K562 (cell line): ENCODE measurements around the gene DSCAM. TPM values are rescaled to one million over a fixed set of nuclear protein-coding genes. Genes with fewer than 3 reads are reported as not detected.

ENCODE experiments used
- ATAC-seq: fragments of 200-7000 bp; cut with Tn5 transposase; 3 replicates; pipeline ENCODE4 v1.9.1; 2020; ENCODE audit warnings: moderate library complexity
- BruUV-seq: library from RNA; stranded (reverse); fragments of 400-500 nt; replicated peaks from 2 replicates; lab custom pipeline; 2021; lab: Mats Ljungman, UMichigan
- CTCF ChIA-PET: fragments of 300-600 bp; formaldehyde crosslinking; extraction: SDS; loops from one replicate; lab custom pipeline; 2021; ENCODE audit warnings: low intra/inter-chr PET ratio; lab: Yijun Ruan, JAX
- POLR2A ChIA-PET: fragments of 300-600, 350-650 bp; sonication (Branson Sonifier 250); formaldehyde crosslinking; extraction: SDS; loops from one replicate; lab custom pipeline; 2021; ENCODE audit warnings: antibody characterized with exemption, inconsistent platforms; lab: Yijun Ruan, JAX
- DNase-seq, 4 experiments: peaks; one replicate each; pipeline versions ENCODE4 v3.0.0 to v3.0.0-alpha.2; 2011 to 2018; ENCODE audit warnings: low spot score in 3 of 4, mixed read lengths in 3 of 4; ENCODE audit errors: extremely low read depth in 1 of 4
- FAIRE-seq: peaks from 2 replicates; lab custom pipeline; 2011; peaks lifted over from hg19 to GRCh38; lab: Jason Lieb, UNC
- H2AFZ ChIP-seq: 2 replicates; pipeline ENCODE4 v1.6.0; 2011; ENCODE audit warnings: low read depth, low read length, control low read depth, inconsistent platforms
- H3K27ac ChIP-seq: fragments of 200-600 bp; 3 replicates; pipeline ENCODE4 v1.8.0; 2011; ENCODE audit warnings: low read depth, mild to moderate bottlenecking, control low read depth, inconsistent platforms, low read length, moderate library complexity, mixed read lengths; ENCODE audit errors: extremely low read depth
- H3K27me3 ChIP-seq, 2 experiments: fragments of 300-600 bp in 1 of 2; 2 replicates in 1 of 2; 3 replicates in 1 of 2; pipeline versions ENCODE4 v1.6.0 to v1.8.0; 2011; ENCODE audit warnings: inconsistent platforms in 2 of 2, low read length in 2 of 2, mild to moderate bottlenecking in 1 of 2, mixed read lengths in 1 of 2, moderate library complexity in 1 of 2; ENCODE audit not compliant: control insufficient read depth in 2 of 2, insufficient read depth in 2 of 2
- H3K36me3 ChIP-seq: fragments of 300-600 bp; 3 replicates; pipeline ENCODE4 v1.8.0; 2011; ENCODE audit warnings: mild to moderate bottlenecking, low read length, inconsistent platforms; ENCODE audit not compliant: control insufficient read depth, insufficient read depth
- H3K4me1 ChIP-seq, 2 experiments: fragments of 200-600 bp in 1 of 2; replicated peaks in 1 of 2; 2 replicates in 1 of 2; 3 replicates in 1 of 2; pipeline versions ENCODE4 v1.5.1 to v1.8.0; 2011; ENCODE audit warnings: inconsistent platforms in 2 of 2, low read length in 2 of 2, mild to moderate bottlenecking in 1 of 2, mixed read lengths in 1 of 2, moderate library complexity in 1 of 2; ENCODE audit not compliant: control insufficient read depth in 2 of 2, insufficient read depth in 2 of 2
- H3K4me2 ChIP-seq: 2 replicates; pipeline ENCODE4 v1.6.1; 2011; ENCODE audit warnings: low read length, control low read depth, inconsistent platforms, mixed read lengths; ENCODE audit not compliant: insufficient read depth
- H3K4me3 ChIP-seq: fragments of 200-600 bp; sonication (generic), shearing (Covaris generic); 2 replicates; pipeline ENCODE4 v1.5.1; 2016; ENCODE audit warnings: control low read depth, inconsistent platforms
- H3K79me2 ChIP-seq: fragments of 200-600 bp; 3 replicates; pipeline ENCODE4 v1.8.0; 2011; ENCODE audit warnings: low read length, inconsistent platforms; ENCODE audit not compliant: control insufficient read depth, insufficient read depth
- H3K9ac ChIP-seq, 2 experiments: 2 replicates each; pipeline versions ENCODE4 v1.6.0 to v1.6.1; 2011; ENCODE audit warnings: low read depth in 2 of 2, low read length in 2 of 2, control low read depth in 1 of 2, inconsistent platforms in 1 of 2, mild to moderate bottlenecking in 1 of 2, mixed read lengths in 1 of 2; ENCODE audit not compliant: insufficient read depth in 1 of 2
- H3K9me1 ChIP-seq: one replicate; pipeline ENCODE4 v1.6.0; 2011; ENCODE audit warnings: inconsistent platforms, mild to moderate bottlenecking, low read length, moderate library complexity; ENCODE audit not compliant: control insufficient read depth, insufficient read depth
- H3K9me3 ChIP-seq: replicated peaks from 2 replicates; pipeline ENCODE4 v1.5.1; 2011; ENCODE audit warnings: low read depth, low read length, inconsistent platforms; ENCODE audit not compliant: control insufficient read depth, insufficient read depth
- H4K20me1 ChIP-seq: replicated peaks from 2 replicates; pipeline ENCODE4 v1.6.1; 2011; ENCODE audit warnings: low read length, inconsistent platforms, mixed read lengths; ENCODE audit not compliant: control insufficient read depth, insufficient read depth
- ARID2 ChIP-seq: fragments of 450-650 bp; IDR thresholded peaks from 2 replicates; pipeline ENCODE4 v1.6.1; 2017; ENCODE audit warnings: antibody characterized with exemption, mild to moderate bottlenecking
- BACH1 ChIP-seq: fragments of 200-800 bp; sonication (Bioruptor generic); IDR thresholded peaks from 2 replicates; pipeline ENCODE4 v1.6.1; 2016; ENCODE audit warnings: missing genetic modification characterization, missing compliant biosample characterization
- BMI1 ChIP-seq: fragments of 150-350 bp; IDR thresholded peaks from 2 replicates; pipeline ENCODE4 v1.6.1; 2014; ENCODE audit warnings: low read length
- CBX1 ChIP-seq: sonication (generic); IDR thresholded peaks from 2 replicates; pipeline ENCODE4 v1.6.1; 2016; ENCODE audit warnings: antibody characterized with exemption, low read depth, mild to moderate bottlenecking
- CBX2 ChIP-seq: fragments of 200-600 bp; sonication (generic); IDR thresholded peaks from one replicate; pipeline ENCODE4 v1.6.1; 2012; ENCODE audit warnings: mild to moderate bottlenecking, low read length, inconsistent platforms; ENCODE audit not compliant: insufficient read depth, poor library complexity, severe bottlenecking
- CHD1 ChIP-seq: fragments of 200-600 bp; sonication (generic); IDR thresholded peaks from one replicate; pipeline ENCODE4 v1.6.1; 2012; ENCODE audit warnings: mild to moderate bottlenecking, moderate library complexity, low read length, inconsistent platforms
- CREB1 ChIP-seq, 2 experiments: sonication (generic) in 1 of 2; formaldehyde crosslinking in 1 of 2; IDR thresholded peaks; 2 replicates each; pipeline versions ENCODE4 v1.6.1 to v1.8.0; 2012 to 2022; ENCODE audit warnings: inconsistent platforms in 1 of 2, mild to moderate bottlenecking in 1 of 2, missing genetic modification reagents in 1 of 2, moderate library complexity in 1 of 2
- FOXK2 ChIP-seq, 2 experiments: fragments of 450-650 bp; IDR thresholded peaks in 1 of 2; conservative IDR thresholded peaks in 1 of 2; 2 replicates each; pipeline ENCODE4 v1.6.1; 2016; ENCODE audit warnings: low read depth in 2 of 2, mild to moderate bottlenecking in 1 of 2
- HNRNPUL1 ChIP-seq: fragments of 200-400 bp; formaldehyde crosslinking; IDR thresholded peaks from 2 replicates; pipeline ENCODE4 v1.6.1; 2017; ENCODE audit warnings: low read length
- JUNB ChIP-seq: fragments of 450-650 bp; formaldehyde crosslinking; conservative IDR thresholded peaks from 2 replicates; pipeline ENCODE4 v1.4.0; 2020; ENCODE audit warnings: mild to moderate bottlenecking
- NR1H2 ChIP-seq: sonication (generic); formaldehyde crosslinking; IDR thresholded peaks from 2 replicates; pipeline ENCODE4 v1.4.0; 2020; ENCODE audit warnings: mild to moderate bottlenecking, missing genetic modification reagents
- POLR2G ChIP-seq: fragments of 200-400 bp; formaldehyde crosslinking; IDR thresholded peaks from 2 replicates; pipeline ENCODE4 v1.6.1; 2017; ENCODE audit warnings: low read depth, mild to moderate bottlenecking, antibody characterized with exemption, low read length, moderate library complexity
- TEAD1 ChIP-seq, 2 experiments: fragments of 450-650 bp in 1 of 2; sonication (generic) in 1 of 2; formaldehyde crosslinking; IDR thresholded peaks; 2 replicates each; pipeline versions ENCODE4 v1.4.0 to v1.8.0; 2020 to 2022; ENCODE audit warnings: mild to moderate bottlenecking in 2 of 2, missing genetic modification reagents in 1 of 2
- TRIM28 ChIP-seq: fragments of 450-650 bp; IDR thresholded peaks from 2 replicates; pipeline ENCODE4 v1.6.1; 2017
- XRCC4 ChIP-seq: IDR thresholded peaks from one replicate; pipeline ENCODE4 v1.6.1; 2011; ENCODE audit not compliant: insufficient read depth, insufficient read length; ENCODE audit errors: extremely low read depth
- ZFX ChIP-seq: sonication (generic); formaldehyde crosslinking; IDR thresholded peaks from 2 replicates; pipeline ENCODE4 v1.8.0; 2022; ENCODE audit warnings: mild to moderate bottlenecking, missing genetic modification reagents, moderate library complexity
- ZNF217 ChIP-seq: sonication (generic); formaldehyde crosslinking; IDR thresholded peaks from 2 replicates; pipeline ENCODE4 v1.8.0; 2022; ENCODE audit warnings: mild to moderate bottlenecking, missing genetic modification reagents
- ZNF436 ChIP-seq: fragments of 250-450, 450-650 bp; sonication (Bioruptor Pico); formaldehyde crosslinking; IDR thresholded peaks from 2 replicates; pipeline ENCODE4 v1.7.0; 2020; ENCODE audit warnings: mild to moderate bottlenecking
- ZNF583 ChIP-seq: fragments of 250-450 bp; sonication (Bioruptor Pico); IDR thresholded peaks from 2 replicates; pipeline ENCODE4 v1.4.0; 2020
- ZNF740 ChIP-seq, 3 experiments: fragments of 200-800 bp in 1 of 3; sonication (Bioruptor generic) in 1 of 3; sonication (generic) in 1 of 3; formaldehyde crosslinking in 1 of 3; IDR thresholded peaks; 2 replicates each; pipeline versions ENCODE4 v1.6.1 to v1.8.0; 2016 to 2022; ENCODE audit warnings: mild to moderate bottlenecking in 2 of 3, missing compliant biosample characterization in 2 of 3, missing genetic modification characterization in 2 of 3, missing genetic modification reagents in 1 of 3
- ZNF766 ChIP-seq: fragments of 200-800 bp; sonication (Bioruptor generic); conservative IDR thresholded peaks from 2 replicates; pipeline ENCODE4 v1.6.1; 2016; ENCODE audit warnings: missing genetic modification characterization, missing compliant biosample characterization
- ZSCAN32 ChIP-seq: fragments of 450-650 bp; formaldehyde crosslinking; IDR thresholded peaks from 2 replicates; pipeline ENCODE4 v1.4.0; 2020; ENCODE audit warnings: mild to moderate bottlenecking, moderate library complexity
- WGBS: fragments of 100-300 bp; shearing (Covaris generic); methylation state at CpG from one replicate; pipeline ENCODE4 v1.1.6; 2016; ENCODE audit warnings: low coverage, mixed read lengths; ENCODE audit not compliant: insufficient coverage; ENCODE audit errors: missing lambda C conversion rate; 5-methylcytosine and 5-hydroxymethylcytosine counted together
- in situ Hi-C: fragments of 300-500 bp; cut with MboI; formaldehyde crosslinking; loops from 4 replicates; pipeline ENCODE4 v1.15.0; 2018; ENCODE audit warnings: inconsistent platforms, mixed read lengths
- intact Hi-C: fragments of 100-400 bp; cut with micrococcal nuclease; formaldehyde crosslinking; loops from 2 replicates; pipeline ENCODE4 v1.14.2; 2022
- polyA plus RNA-seq, 8 experiments: library from polyadenylated mRNA; depleted of rRNA in 4 of 8; stranded (reverse) in 5 of 8; unstranded in 3 of 8; fragments of >200 nt; fragmentation: Nextera tagmentation in 2 of 8; fragmentation: Illumina TruSeq in 1 of 8; extraction: Ambion mirVana in 2 of 8; extraction: Trizol in 1 of 8; gene quantifications; 2 replicates each; pipeline versions ENCODE4 v1.2.1 to v1.2.3, GENCODE V29; 2011 to 2014; ENCODE audit warnings: inconsistent platforms in 1 of 8, missing spikeins in 1 of 8
- total RNA-seq, 7 experiments: library from RNA; depleted of rRNA in 6 of 7; stranded (reverse); fragments of >200 nt in 6 of 7; fragmentation: Illumina TruSeq in 2 of 7; extraction: Trizol in 2 of 7; gene quantifications; 2 replicates each; pipeline versions ENCODE4 v1.2.1 to v1.2.3, GENCODE V29; 2011 to 2021; ENCODE audit warnings: low replicate concordance in 1 of 7

The DSCAM gene
- total and polyA plus RNA-seq, 9 of the 15 experiments (the other 6 are each of a cell fraction or from before 2014, with no cell fraction given): not detected

DNA sequence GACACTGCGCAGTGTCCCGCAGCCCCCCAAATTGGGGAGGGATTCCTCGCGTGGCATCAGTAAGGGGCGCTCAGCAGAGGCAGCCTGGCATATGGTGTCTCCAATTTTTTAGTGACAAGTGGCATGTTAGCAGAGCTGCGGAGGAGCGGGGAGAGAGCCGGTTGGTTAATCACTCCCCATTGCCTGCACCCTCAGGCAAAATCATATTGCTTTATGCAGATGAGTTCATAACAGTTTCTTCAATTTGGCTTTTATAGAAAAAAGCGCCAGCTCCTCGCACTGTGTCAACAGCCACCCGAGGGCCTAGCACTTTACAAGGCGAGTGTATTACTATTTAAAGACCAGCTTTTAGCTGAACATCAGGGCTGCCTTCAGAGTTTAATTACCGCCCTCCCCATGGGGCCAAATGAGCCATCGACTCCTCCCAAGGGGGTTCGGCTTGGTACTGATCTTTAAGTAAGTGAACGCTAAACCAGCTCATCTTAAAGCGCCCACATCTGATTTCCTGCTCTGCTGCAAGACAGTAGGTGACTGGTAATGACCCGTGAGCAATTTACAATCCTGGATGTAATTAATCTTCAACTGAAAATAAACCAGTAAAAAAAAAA lies 298.9 kb downstream of the DSCAM start:
- WGBS: 1% methylated on average over 18 of the region's 18 CpGs
- CTCF ChIA-PET: no interaction called here

GRCh38 chr21:40546647-40547046 lies 300.3 kb downstream of the DSCAM start:
- no peak for ATAC-seq
- Histone ChIP-seq H3K9me3 (no peaks in the 10 kb centered on the region; the same call in 1 of the 2 replicates), H3K4me2 (no peak overlapping the region), H3K4me3 (no peak overlapping the region), H3K27ac (no peak overlapping the region), H4K20me1 (no peaks in the 10 kb centered on the region), H3K36me3 (no peaks in the 10 kb centered on the region), H3K79me2 (no peaks in the 10 kb centered on the region), H3K9me1 (no peaks in the 10 kb centered on the region), H2AFZ (no peak overlapping the region), H3K27me3 (no peaks in the 10 kb centered on the region), H3K4me1 (no peaks in the 10 kb centered on the region), H3K9ac (no peak overlapping the region)
- FAIRE-seq: no peak
- DNase-seq: no peak
- intact Hi-C loops: no loop called here
- WGBS: 0% methylated on average over 2 of the region's 2 CpGs
- ChIA-PET POLR2A (no interaction called here), CTCF (no interaction called here)
- in situ Hi-C loops: no loop called here
- no TSS peak for BruUV-seq
- no peak for TF ChIP-seq XRCC4
- TF ChIP-seq CBX2: no peak
- TF ChIP-seq ZNF740 (CRISPR knock-in tag; IDR thresholded peaks at IDR 0.05): no peak
- TF ChIP-seq ZNF740 (tag; IDR thresholded peaks at IDR 0.05): no peak
- TF ChIP-seq POLR2G: no peak
- no peak for TF ChIP-seq BMI1
- no peak for TF ChIP-seq ZSCAN32 (CRISPR knock-in tag)
- no peak for TF ChIP-seq TRIM28
- no peak for TF ChIP-seq FOXK2 (conservative IDR thresholded peaks at IDR 0.05 in 1 of 2, IDR thresholded peaks at IDR 0.05 in 1 of 2; ENCODE audit: low read depth in 2 of 2)
- TF ChIP-seq ZNF766 (CRISPR knock-in tag): no peak
- no peak for TF ChIP-seq ZNF583 (CRISPR knock-in tag)
- no peak for TF ChIP-seq CBX1
- TF ChIP-seq BACH1: no peak
- TF ChIP-seq JUNB (CRISPR knock-in tag): no peak

More for the DNA sequence above, 298.9 kb downstream of the DSCAM start:
- no peaks in the 10 kb centered on the region for H3K4me1 ChIP-seq
- no peaks in the 10 kb centered on the region for H3K36me3 ChIP-seq
- H3K27me3 ChIP-seq: no peaks in the 10 kb centered on the region
- FAIRE-seq: no peak
- no TSS peak for BruUV-seq
- H2AFZ ChIP-seq: no peak overlapping the region
- POLR2A ChIA-PET: no interaction called here
- no peak for DNase-seq
- H3K4me3 ChIP-seq: no peak overlapping the region
- H3K27ac ChIP-seq: no peak overlapping the region
- H4K20me1 ChIP-seq: no peaks in the 10 kb centered on the region
- TF ChIP-seq TEAD1 (CRISPR knock-in tag; IDR thresholded peaks at IDR 0.05): no peak
- no peak for TF ChIP-seq ARID2
- TF ChIP-seq NR1H2 (CRISPR knock-in tag): no peak
- TF ChIP-seq CHD1: no peak
- no peak for TF ChIP-seq ZNF217 (CRISPR knock-in tag)
- no peak for TF ChIP-seq CREB1 (IDR thresholded peaks at IDR 0.05)
- TF ChIP-seq CREB1 (CRISPR knock-in tag; IDR thresholded peaks at IDR 0.05): no peak
- no peak for TF ChIP-seq ZNF436 (CRISPR knock-in tag)
- no peak for TF ChIP-seq ZFX
- no peak for TF ChIP-seq HNRNPUL1
- intact Hi-C loops (no loop called here), in situ Hi-C loops (no loop called here)
- H3K9ac ChIP-seq: no peak overlapping the region
- no peaks in the 10 kb centered on the region for H3K9me1 ChIP-seq
- ATAC-seq: no peak
- H3K79me2 ChIP-seq: no peaks in the 10 kb centered on the region
- H3K4me2 ChIP-seq: no peak overlapping the region
- no peaks in the 10 kb centered on the region; the same call in 1 of the 2 replicates for H3K9me3 ChIP-seq
